ENCODE measurements around the gene GFOD2.
"Not testable (repeated sequence)": the region's sequence is repeated elsewhere in the genome, so short reads cannot be mapped to it uniquely, and the experiment has no call there.

Gene GFOD2

GRCh38 chr16:67701420-67701819 lies 17.7 kb downstream of the GFOD2 start:
- no peak for DNase-seq (ENCODE audit: low read depth)

- DNase-seq (ENCODE audit: low read depth), result no peak
Observed at GRCh38 chr16:67699265-67699664, 19.9 kb downstream of the GFOD2 start.

GRCh38 chr16:67697422-67698185 lies 21.5 kb downstream of the GFOD2 start:
- no peak for DNase-seq (ENCODE audit: low read depth)

GRCh38 chr16:67694611-67695010 lies 24.5 kb downstream of the GFOD2 start:
- DNase-seq (ENCODE audit: low read depth), result no peak

GRCh38 chr16:67693517-67694285 lies 25.4 kb downstream of the GFOD2 start:
- not testable (repeated sequence) for DNase-seq (ENCODE audit: low read depth)

GRCh38 chr16:67685388-67686112 lies 33.6 kb downstream of the GFOD2 start:
- no peak for DNase-seq (ENCODE audit: low read depth)

- no peak for DNase-seq (ENCODE audit: low read depth)
Observed at GRCh38 chr16:67683767-67684166, 35.3 kb downstream of the GFOD2 start.

GRCh38 chr16:67679935-67680897 lies 38.9 kb downstream of the GFOD2 start:
- no peak for DNase-seq (ENCODE audit: low read depth)

- DNase-seq (ENCODE audit: low read depth), result no peak
Observed at GRCh38 chr16:67678354-67679023, 40.6 kb downstream of the GFOD2 start.

GRCh38 chr16:67677712-67678111 lies 41.4 kb downstream of the GFOD2 start:
- no peak for DNase-seq (ENCODE audit: low read depth)

GRCh38 chr16:67676939-67677338 lies 42.2 kb downstream of the GFOD2 start:
- no peak for DNase-seq (ENCODE audit: low read depth)

GRCh38 chr16:67676516-67676915 lies 42.6 kb downstream of the GFOD2 start:
- DNase-seq (ENCODE audit: low read depth), result no peak

- DNase-seq (ENCODE audit: low read depth), result no peak
Observed at GRCh38 chr16:67675999-67676398, 43.1 kb downstream of the GFOD2 start.

GRCh38 chr16:67675579-67675935 lies 43.6 kb downstream of the GFOD2 start:
- no peak for DNase-seq (ENCODE audit: low read depth)

GRCh38 chr16:67674851-67675578 lies 44.1 kb downstream of the GFOD2 start:
- DNase-seq (ENCODE audit: low read depth), result no peak

- DNase-seq (ENCODE audit: low read depth), result no peak
Observed at GRCh38 chr16:67673712-67674580, 45.2 kb downstream of the GFOD2 start.

GRCh38 chr16:67672739-67673662 lies 46.1 kb downstream of the GFOD2 start:
- no peak for DNase-seq (ENCODE audit: low read depth)

- no peak for DNase-seq (ENCODE audit: low read depth)
Observed at GRCh38 chr16:67672306-67672705, 46.8 kb downstream of the GFOD2 start.

Data from activated T-cell treated with anti-CD3 and anti-CD28 coated beads for 1 hour (primary cell).